GM19043 (cell line): Measurements from ENCODE around the gene ZNF423.

ENCODE experiments used
- ATAC-seq: cut with Tn5 transposase; IDR thresholded peaks from one replicate; pipeline ENCODE4 v1.9.1; 2021; ENCODE audit warnings: low read depth; ENCODE audit not compliant: unreplicated experiment

ZNF423 gene

DNA sequence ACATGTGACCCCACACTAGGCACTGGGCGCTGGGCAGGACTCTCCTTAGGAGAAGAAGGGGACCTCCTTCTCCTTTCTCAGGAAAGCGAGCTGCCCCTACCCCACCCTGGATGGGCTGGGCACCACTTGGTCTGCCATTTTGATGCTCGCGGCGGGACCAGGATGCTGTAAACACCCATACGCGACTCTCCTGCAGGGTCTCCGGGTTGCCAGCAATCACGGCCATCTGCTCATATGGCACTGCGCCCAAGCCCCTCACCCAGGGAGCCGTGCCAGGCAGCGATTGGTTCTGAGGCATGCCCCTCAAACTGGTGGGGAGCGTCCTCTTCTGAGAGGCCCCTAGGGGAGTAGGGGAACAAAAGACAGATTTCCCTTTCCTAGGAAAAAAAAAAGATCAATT, 383.3 kb downstream of the ZNF423 start:
- ATAC-seq, result no peak

DNA sequence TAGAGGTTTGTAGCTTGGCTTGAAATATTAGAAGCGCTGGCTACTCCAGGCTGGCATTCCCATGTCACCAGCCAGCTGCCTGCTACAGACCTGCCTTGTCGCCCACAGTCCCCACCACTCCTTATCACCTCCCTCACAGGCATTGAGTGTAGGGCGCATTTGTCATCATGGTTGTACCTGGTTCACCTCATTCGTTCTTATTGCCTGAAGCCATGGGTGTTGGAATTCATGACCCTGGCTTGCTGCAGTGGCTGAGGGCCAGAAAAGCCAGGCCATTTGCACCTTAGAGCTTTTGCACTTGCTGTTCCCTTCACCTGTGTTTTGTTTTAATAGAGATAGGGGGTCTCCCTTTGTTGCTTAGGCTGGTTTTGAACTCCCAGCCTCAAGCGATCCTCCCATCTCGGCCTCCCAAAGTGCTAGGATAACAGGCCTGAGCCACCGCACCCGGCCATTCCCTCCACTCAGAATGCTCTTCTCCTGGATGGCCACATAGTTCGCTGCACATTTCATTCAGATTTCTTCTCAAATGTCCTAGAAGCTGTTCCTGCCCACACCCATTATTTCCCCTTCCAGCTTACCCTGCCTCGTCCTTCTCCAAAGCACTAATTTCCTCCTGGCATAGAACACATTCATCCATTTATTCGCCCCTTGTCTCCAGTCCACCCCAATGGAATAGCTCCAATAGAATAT, 384.7 kb downstream of the ZNF423 start:
- ATAC-seq, result no peak

DNA sequence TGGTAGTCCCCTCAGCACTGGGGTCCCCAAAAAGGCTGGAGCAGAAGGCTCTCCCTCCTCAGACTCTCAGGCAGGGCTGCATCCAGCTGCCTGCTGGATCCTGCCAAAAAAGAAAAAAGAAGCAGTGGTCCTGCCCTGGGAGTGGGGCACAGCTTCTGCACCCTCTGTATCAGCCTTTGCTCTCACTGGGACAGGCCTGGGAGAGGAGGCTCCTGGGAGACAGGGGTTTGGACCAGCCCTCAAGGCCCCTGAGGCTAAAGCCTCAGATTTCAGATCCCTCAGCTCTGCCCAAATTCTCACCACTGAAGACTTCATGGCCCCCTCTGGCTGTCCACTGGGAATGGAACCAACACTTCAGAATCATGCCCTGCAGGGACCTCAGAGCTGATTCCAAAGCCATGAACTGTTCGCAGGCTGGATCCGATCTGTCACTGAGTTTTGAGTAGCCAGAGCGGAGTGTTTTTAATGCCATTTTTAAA, 385.4 kb downstream of the ZNF423 start:
- no peak for ATAC-seq

DNA sequence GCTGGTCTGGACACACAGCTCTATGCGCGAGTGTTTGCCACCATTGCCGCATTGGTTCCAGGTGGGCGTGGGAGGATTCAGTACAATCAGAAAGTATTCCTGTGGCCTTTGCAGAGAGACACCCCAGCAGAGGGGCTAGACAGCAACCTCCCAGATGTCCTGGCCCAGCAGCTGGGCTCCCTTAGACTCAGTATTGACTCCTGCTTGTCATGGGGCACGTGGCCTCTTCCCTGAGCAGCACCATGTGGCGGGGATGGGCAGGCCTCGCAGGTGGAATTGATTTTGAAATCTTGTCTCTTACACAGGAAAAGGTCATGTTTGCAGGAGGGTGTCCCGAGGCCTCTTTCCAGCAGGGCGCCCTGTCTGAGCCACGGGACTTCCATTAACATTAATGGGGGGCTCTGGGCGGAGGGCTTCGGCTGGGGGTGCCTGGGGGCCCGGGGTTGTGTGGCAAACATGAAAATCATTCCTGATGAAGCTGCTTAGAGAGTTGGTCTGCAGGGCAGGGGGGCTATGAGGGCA, 385.9 kb downstream of the ZNF423 start:
- ATAC-seq, result no peak

DNA sequence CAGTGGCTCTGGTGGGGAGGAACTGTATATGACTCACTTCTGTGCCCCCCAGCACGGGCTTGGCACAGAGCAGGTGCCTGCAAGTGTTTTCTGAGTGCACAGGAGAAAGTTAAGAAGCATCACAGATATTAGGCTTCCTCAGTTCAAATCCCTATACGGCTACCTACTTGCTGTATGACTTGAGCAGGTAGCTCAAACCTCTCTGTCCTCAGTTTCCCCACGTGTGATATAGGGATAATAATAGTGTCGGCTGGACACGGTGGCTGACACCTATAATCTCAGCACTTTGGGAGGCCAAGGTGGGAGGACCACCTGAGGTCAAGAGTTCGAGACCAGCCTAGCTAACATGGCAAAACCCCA, 386.6 kb downstream of the ZNF423 start:
- no peak for ATAC-seq

DNA sequence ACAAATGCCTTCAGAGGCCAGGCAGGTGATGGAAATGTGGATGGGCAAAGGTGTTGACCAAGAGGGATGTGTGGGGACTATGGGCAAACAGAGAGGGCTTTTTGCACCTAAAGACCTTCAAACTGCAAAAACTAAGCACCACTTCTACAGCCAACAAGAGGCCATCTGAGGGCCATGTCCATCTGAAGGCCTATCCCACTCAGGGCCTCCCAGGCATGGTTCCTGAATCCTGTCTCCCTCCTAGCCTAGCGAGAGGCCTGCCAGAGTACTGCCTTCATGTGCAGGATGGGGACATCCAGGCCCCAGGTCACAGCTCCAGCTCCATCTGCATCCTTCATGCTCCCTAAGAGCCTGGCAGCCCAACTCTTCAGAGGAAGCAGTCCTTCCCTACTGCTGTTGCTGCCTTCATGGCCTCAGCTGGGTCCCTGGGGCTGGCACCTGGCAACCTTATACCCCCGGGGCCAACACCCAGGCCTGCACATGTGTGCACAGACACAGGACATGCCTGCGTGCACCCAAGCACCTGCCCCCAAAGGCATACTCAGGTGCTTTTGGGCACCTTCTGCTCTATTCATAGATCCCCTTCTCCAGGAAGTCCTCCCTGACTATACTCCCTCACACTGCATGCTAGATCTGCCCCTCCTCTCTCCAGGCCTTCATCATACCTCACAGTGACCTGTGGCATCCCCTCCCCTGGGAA, 387.2 kb downstream of the ZNF423 start:
- ATAC-seq, result no peak

DNA sequence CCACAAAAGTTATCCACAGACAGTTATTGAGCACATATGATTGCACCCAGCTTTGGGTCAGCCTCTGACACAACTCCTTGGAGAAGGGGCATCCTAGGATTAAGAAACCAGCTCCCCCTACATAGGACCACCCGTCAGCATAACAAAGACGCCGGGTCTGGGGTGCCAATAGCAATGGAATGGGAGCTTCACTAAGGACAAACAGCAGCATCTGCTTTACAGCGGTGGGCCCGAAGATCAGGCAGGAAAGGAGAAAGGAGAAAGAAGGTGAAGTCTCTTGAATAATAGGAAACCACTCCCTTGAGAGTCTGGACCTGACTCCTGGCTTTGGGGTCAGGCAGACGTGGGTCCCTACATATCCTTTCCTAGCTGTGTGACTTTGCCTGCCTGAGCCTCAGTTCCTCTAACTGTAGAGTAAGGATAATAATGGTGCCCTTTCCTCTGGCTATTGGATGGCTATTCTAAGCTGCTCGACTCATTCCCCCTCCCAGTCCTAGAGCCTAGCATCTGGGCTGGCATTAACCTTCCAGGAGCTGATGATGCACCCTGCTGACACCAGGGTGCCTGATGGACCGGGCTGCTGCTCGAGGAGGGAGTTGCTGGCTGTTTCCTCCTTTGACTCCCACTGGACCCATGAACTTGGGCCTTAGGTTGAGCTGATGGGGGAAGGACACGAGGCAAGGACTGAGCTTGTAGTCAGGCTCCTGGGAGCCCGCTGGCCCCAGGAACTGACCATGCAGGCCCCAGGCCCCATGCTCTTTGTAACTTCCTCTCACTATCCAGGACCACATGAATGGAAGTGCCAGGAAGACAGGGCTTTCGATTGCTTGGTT, 388.2 kb downstream of the ZNF423 start:
- no peak for ATAC-seq

DNA sequence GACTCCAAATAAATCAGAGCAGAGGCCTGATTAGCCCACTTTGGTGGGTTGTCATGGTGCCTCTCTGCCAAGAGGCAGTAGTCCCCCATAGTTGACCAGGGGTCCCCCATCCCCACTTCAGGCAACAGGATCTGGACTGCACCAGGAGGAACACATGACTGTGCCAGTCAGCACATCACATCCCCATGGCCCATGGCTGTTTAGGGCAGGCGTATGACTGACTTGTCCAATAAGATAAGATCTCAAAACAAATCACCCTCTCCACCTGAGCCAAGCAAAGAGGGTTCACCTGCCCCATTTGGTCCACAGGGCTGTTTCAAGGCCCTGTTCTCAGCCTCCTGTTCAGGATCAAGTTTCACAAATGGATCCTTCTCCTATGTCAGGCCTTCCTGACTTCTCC, 389.0 kb downstream of the ZNF423 start:
- ATAC-seq, result no peak

DNA sequence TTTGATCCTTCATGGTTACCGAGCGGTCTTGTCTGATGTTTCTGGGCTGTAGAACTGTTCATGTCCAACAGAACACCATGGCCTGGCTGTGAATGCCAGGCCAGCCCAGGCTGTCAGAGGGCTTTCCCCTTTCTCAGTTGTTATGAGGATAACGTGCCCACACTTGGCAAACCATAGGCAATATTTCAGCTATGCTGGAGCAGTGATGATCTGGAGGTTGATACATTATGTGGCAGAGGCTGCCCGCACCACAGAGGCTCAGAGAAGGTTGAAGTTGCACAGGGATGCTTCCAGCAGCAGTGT, 389.4 kb downstream of the ZNF423 start:
- ATAC-seq, result no peak

DNA sequence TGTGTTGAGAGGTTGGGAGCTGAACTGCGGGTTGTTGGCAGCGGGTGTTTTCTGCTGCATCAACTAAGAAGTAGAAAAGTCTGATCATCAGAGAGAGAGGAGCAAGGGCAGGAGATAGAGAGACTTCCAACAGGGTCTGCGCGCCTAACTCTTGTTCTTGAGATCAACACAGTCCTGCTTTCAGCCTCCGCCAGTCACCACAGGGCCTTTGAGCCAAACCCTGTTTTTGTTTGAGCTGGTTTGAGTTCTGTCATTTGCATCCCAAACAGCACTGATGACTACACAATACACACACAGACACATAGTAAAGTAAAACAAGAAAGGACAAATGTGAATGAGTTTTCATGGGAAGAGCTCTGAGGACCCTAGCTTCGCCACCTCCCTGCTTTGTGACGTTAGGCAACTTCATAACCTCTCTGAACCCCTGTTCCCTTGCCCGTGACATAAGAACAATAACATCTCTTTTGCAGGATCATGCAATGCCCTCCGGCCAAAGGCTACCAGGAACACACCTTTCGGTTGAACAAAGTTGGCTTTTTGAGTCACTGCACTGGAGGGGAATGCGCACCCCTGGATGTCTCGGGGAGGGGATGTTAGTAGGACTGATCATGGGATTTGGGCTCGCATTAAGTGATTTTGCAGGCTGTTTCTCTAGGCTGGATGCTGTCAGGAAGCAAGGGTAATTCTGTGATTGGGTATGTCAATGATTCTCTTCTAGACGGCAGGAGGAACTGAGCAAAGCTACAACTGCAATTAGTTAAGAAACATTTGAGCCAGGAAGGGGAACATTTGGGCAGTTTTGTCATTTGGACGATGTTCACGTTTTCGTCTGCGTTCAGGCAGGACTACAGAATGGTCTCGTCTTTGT, 390.0 kb downstream of the ZNF423 start:
- ATAC-seq, result no peak

DNA sequence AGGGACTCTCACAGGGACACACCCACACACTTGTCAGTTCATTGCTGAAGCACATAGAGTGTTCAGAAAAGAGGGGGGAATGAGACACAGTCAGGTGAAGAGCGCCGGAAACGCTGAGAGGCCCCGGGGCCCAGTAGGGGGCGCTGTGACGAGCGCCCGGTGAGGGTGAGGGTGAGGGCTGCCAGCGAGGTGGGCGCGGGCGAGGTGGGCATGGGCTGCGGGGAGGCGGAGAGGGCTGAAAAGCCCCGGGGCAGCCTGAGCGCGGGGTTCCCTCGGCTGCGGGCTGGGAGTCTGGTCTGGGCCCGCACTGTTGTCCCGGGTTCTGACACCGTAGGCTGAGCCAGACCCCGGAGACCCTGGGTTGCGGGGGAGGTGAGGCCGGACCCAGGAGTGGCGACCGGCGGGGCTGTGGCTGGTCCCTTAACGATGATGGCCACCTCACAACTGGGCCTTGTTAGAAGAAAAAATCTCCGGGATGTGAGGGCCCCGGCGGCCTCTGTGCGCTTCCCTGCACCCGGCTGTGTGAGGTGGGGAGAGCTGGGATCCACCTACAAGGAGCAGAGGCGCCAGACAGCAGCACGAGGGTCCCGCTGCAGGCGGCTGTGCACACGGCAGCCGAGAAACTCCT, 390.9 kb downstream of the ZNF423 start:
- no peak for ATAC-seq

DNA sequence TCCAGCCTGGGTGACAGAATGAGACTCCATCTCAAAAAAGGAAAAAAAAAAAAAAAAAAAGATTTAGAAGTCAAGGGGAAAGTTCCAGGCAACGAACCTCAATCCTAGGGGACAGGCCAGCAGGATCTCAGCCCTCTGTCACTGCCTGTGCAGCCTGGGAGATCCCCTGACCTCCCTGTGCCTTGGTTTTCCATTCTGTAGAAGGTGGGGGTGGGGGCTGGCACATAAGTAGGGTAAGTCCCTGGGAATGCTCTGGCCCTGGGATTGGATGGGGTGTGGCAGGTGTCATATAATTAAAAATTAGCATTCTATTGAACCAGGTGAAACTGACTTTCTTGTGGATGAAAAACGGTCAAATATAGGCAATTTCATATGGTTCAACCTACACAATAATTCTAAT, 391.8 kb downstream of the ZNF423 start:
- no peak for ATAC-seq

DNA sequence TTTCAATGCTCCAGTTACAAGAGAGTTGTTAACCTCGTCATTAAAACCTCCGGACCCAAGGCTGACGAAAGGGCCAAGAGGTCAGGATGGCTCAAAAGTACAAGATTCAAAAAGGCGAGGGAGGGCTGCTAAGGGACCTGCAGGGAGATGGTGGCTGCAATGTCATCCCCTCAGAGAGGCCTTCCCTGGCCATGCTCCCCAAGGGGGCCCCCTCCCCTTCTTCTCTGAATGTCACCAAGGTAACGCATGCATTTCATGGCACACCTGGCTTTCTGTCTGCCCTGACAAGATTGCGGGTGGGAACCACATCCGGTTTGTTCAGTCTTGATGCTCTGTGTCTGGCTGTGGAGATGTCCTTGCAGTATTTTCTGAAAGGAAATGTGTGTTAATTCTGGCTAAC, 392.4 kb downstream of the ZNF423 start:
- peak; percentile 73 for ATAC-seq

DNA sequence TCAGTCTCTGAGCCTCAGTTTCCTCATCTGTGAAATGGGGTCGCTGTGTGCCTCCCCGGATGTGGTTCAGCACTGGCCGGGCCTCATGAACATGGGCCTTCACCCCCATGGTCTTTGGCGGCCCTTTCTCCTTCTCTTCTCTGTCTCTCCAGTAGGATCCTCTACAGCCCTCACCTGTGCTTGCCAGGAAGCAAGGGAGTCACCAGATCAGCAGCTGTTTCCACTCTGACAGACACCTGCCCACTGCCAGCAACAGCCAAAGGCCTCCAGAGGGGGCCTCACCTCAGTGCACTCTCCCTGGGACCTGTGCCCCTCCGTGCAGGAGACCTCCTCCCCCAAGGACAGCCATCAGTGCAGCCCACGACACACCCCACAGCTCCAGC, 392.9 kb downstream of the ZNF423 start:
- no peak for ATAC-seq

DNA sequence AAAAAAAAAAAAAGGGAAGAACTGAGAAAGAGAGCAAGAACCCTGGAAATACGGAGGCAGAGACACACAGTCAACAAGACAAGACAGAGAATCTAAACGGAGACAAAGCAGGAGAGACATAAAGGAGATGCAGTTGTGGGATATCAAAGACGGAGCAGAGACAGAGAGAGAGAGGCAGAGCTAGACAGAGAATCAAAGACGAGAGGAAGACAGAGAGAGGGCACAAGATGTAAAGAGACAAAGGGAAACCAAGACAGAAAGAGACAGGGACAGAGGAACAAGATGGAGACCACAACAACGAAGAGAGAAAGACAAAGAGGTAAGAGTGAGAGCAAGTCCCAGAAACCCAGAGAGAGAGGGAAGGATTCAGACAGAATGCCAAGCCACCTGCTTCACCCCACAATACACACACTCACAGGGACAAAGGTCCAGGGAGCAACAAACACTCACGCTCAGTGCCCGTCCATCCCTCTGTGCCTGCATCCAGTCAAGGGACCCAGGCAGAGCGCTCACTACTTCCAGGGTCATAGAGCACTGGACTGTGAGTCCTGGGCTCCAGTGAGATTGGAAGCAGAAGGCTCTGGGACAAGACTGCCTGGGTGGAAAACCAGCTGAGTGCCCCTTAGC, 393.4 kb downstream of the ZNF423 start:
- ATAC-seq, result no peak

DNA sequence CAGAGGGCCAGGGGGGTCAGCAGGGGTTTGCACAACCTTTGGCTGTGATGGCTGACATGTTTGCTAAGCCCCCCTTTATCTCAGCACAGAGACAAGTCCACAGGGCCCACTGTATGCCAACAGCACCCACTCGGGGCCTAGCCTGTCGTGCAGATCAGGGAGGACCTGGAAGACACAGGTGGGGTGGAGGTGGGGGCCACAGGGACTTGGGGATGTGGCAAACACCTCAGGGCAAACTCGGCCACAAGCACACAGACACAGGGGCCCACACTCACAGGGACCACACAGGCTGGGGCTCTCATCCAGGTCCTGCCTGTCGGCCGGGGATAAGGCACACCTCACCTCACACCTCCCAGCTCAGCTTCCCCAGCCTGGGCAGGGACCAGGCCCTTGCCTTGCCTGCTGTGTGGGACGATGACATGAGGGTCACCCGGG, 394.4 kb downstream of the ZNF423 start:
- no peak for ATAC-seq

DNA sequence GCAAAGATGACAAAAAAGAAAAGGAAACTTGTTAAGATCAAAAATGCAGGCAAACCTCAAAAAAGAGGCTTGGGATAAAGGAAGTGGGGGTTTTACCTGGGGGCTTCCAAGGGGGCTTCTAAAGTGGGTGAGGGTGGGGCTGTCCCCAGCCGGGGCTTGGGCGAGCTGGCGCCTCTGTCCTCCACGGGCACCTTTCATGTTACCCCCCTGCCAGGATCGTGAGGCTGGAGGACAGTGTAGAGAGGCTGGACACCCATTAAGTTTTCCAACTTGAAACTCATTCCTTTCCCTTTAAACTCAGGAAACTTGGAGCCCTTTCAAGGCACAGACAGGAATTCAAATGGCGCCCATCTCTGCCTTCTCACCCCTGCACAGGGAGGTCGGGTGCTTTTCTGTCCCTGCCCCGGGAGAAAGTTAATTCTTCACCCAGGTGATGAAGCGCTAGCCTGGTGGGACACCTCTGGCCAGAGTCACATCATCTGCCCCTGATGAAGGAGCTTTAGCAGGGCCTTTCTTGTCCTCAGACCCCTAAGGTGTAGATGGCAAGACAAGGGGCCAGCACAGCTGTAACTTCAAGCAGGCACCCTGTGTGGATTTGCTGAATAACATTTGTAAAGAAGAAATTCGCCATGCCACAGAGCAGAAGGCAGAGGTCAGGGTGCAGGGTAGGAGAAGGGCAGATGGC, 395.0 kb downstream of the ZNF423 start:
- no peak for ATAC-seq

DNA sequence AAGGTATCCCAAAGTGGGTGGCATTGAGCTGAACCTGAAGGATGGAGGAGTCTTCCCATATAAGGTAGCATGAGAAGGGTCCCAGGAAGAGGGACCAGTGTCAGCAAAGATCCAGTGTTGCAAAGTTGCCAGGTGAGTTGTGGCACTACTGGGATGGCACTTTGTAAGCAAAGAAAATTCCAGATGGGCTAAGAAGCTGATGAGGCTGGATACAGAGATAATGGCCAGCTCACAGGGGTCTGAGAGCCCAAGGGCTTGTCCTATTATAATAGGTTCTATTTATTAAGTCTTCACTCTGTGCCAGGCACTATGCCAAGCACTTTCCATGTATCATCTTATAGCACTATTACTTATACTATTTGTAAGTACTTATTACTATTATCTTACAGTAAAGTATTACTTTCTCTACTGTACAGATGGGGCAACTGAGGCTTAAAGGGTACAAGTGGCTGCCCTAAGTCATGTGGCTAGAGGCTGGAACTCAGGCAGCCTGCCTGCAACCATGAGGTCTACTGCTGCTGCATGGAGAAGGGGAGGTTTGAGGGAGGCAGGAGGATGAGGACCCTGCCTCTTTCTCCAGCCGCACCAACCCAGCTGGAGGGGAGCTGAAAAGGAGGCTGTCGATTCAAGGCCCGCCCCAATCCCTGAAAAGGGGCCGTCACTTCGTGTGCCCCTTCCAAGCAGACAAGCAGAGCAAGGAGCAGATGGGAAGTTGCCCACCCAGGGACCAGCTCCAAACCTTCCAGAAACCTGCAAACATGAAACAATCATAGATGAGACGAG, 395.8 kb downstream of the ZNF423 start:
- no peak for ATAC-seq
